Neural progenitor cell (in vitro differentiated cells): Measurements from ENCODE around the gene CSHL1.
"Not testable (repeated sequence)": the region's sequence is repeated elsewhere in the genome, so short reads cannot be mapped to it uniquely, and the experiment has no call there.

Experiments used
- EZH2phosphoT487 ChIP-seq: fragments of 200-600 bp; sonication (generic); IDR thresholded peaks from 2 replicates; pipeline ENCODE4 v1.6.1; 2017; ENCODE audit warnings: antibody characterized with exemption
- TF ChIP-seq, protein P1 (sequence below): fragments of 200-600 bp; sonication (generic); IDR thresholded peaks from 2 replicates; pipeline ENCODE4 v1.5.1; 2017; ENCODE audit warnings: antibody characterized with exemption, mild to moderate bottlenecking

GRCh38 chr17:63896524-63897354 is 14.3 kb downstream of the CSHL1 start, which contains the start of gene CSH1:
- TF ChIP-seq, protein P1, sequence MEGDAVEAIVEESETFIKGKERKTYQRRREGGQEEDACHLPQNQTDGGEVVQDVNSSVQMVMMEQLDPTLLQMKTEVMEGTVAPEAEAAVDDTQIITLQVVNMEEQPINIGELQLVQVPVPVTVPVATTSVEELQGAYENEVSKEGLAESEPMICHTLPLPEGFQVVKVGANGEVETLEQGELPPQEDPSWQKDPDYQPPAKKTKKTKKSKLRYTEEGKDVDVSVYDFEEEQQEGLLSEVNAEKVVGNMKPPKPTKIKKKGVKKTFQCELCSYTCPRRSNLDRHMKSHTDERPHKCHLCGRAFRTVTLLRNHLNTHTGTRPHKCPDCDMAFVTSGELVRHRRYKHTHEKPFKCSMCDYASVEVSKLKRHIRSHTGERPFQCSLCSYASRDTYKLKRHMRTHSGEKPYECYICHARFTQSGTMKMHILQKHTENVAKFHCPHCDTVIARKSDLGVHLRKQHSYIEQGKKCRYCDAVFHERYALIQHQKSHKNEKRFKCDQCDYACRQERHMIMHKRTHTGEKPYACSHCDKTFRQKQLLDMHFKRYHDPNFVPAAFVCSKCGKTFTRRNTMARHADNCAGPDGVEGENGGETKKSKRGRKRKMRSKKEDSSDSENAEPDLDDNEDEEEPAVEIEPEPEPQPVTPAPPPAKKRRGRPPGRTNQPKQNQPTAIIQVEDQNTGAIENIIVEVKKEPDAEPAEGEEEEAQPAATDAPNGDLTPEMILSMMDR, result not testable (repeated sequence)
- TF ChIP-seq EZH2phosphoT487, result not testable (repeated sequence)
